Fibroblast of the conjunctiva (primary cell): ENCODE data around the gene SLC16A4.

Experiments used
- DNase-seq: peaks from one replicate; pipeline ENCODE4 v3.0.0-alpha.2; 2010; ENCODE audit warnings: low read depth

Gene SLC16A4

GRCh38 chr1:110356379-110356778, 34.4 kb downstream of the SLC16A4 start:
- DNase-seq = no peak

GRCh38 chr1:110355321-110355720, 35.5 kb downstream of the SLC16A4 start:
- DNase-seq = no peak

- DNase-seq = no peak
Measured at GRCh38 chr1:110350360-110350759, 40.5 kb downstream of the SLC16A4 start.

GRCh38 chr1:110348771-110349170, 42.1 kb downstream of the SLC16A4 start:
- DNase-seq = no peak

GRCh38 chr1:110348050-110348449, 42.8 kb downstream of the SLC16A4 start:
- no peak for DNase-seq

- no peak for DNase-seq
Measured at GRCh38 chr1:110347182-110347893, 43.5 kb downstream of the SLC16A4 start.

GRCh38 chr1:110346690-110347089, 44.1 kb downstream of the SLC16A4 start:
- no peak for DNase-seq

GRCh38 chr1:110345480-110345879, 45.3 kb downstream of the SLC16A4 start:
- DNase-seq = no peak

- DNase-seq = no peak
Measured at GRCh38 chr1:110344152-110344551, 46.7 kb downstream of the SLC16A4 start.

GRCh38 chr1:110343249-110343648, 47.6 kb downstream of the SLC16A4 start:
- no peak for DNase-seq

- DNase-seq = no peak
Measured at GRCh38 chr1:110341872-110342331, 48.9 kb downstream of the SLC16A4 start.

- DNase-seq = no peak
Measured at GRCh38 chr1:110341146-110341871, 49.5 kb downstream of the SLC16A4 start.

- no peak for DNase-seq
Measured at GRCh38 chr1:110340207-110340468, 50.7 kb downstream of the SLC16A4 start.

- peak; percentile 21 for DNase-seq
Measured at GRCh38 chr1:110339407-110340206, 51.2 kb downstream of the SLC16A4 start.

- DNase-seq = peak; percentile 100
Measured at GRCh38 chr1:110338886-110339406, 51.9 kb downstream of the SLC16A4 start, which contains the start of gene RBM15. RBM15 (plus strand) TSS chr1:110339377; CDS start chr1:110339406, 29 bp downstream.

GRCh38 chr1:110338309-110338885, 52.4 kb downstream of the SLC16A4 start:
- peak; percentile 73 for DNase-seq

- no peak for DNase-seq
Measured at GRCh38 chr1:110337704-110338308, 53.0 kb downstream of the SLC16A4 start.

GRCh38 chr1:110336300-110337039, 54.4 kb downstream of the SLC16A4 start:
- no peak for DNase-seq

GRCh38 chr1:110335265-110335664, 55.6 kb downstream of the SLC16A4 start:
- no peak for DNase-seq

- DNase-seq = no peak
Measured at GRCh38 chr1:110328700-110329099, 62.1 kb downstream of the SLC16A4 start.

GRCh38 chr1:110328274-110328673, 62.6 kb downstream of the SLC16A4 start:
- no peak for DNase-seq
